ENCODE results near the gene RNASE7.
A peak's percentile ranks its signal among the peaks of the same experiment; 100 is the strongest.

The RNASE7 gene

DNA sequence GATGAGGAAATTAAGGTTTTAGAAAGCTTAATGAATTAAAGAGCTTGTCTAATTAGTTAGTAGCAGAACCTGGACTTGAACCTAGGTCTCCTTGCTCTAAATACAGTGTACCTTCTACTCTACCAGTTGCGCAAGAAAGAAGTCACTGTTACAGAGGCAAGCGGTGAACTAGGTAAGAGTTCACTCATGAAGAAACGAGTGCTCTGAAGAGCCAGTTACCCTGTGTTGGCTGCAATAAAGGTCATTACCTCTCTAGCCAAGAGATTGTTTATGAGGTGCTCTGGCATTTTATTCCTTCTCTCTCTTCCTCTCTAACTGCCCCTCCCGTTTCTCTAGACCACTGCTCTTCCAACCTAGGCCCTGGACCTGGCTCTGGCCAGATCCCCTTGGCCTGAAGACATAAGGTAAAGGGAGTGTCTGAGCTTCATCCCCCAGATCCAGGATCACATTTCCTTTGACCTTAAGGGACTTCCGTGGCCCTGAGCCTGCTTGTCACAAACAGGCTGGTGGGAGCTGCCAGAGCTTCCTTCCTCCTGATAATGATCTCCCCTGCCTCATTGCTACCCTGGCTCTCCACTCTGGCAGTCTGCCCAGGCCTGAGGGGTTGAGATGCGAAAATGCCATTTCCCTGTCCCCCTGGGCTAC is 1.9 kb downstream of the RNASE7 start:
- peak; percentile 27 to 34 for DNase-seq

DNA sequence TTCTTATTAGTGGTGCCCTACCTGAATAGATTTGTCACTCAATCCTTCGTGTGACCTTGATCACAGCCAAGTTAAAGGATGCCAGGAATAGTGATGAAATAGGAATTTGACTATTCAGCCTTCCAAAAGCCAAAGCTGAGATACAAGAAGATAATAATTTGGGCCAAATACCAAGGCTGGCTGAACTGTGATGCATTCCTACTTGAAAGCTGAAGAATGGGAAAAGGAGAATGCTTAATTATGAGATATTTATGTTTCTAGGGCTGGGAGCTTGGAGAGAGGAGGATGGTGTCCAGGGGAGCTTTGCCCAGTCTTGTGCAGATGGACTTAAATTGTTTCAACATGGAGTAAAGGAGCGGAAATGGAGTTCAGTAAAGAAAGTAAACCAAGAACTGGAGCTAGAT is 5.2 kb downstream of the RNASE7 start:
- DNase-seq: no peak

DNA sequence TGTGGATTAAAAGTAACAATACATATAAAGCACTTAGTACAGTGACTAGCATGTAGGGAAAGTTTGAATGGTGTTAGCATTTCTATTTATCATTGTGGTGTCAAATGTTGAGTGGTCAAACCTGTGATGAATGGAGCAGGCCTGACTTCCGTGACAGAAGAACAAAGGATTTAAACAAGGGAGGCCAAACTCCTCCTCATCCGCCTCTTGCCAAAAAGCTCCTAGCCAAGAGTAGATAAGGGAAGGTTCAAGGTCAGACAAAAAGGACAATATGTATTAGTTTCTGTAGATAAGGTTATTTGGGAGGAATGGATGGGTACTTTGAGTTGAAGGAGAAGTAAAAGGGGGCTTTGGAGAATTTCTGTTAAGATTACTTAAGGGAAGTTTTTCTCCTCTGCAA is 6.5 kb downstream of the RNASE7 start:
- DNase-seq: no peak

DNA sequence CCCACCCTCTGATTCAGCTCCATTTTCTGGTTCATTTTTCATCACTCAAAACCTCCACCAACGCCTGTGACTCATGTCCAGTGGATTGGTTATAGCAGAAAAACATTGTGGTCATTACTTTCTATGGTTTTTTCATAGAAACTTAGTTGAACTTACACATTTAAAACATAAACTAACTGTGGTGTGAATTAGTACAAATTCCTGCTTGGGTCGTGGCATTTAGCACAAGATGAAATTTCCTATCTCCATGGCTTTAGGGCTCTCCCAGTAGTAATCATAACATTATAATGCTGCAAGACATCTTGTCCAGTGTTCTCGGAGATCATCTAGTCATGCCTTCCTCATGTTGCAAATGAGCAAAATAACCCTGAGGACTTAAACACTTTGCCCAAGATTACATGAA is 7.1 kb downstream of the RNASE7 start:
- no peak for DNase-seq

DNA sequence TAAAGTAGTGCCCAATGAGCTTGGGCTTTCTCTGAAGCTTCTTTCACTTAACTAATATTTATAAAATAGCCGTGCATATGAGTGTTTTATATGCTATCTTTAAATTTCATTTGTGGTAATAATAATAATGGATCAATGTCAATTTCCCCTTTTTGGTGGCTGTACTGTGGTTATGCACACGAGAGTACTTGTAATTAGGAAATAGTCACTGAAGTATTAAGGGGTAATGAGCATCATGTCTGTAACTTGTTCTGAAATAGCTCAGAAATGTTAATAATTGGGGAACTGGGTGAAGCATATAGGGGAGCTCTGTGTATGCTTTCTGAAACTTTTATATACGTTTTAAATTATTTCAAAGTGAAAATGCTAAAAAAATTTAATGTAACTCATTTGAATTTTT is 8.4 kb downstream of the RNASE7 start:
- peak; percentile 59 to 62 for DNase-seq

DNA sequence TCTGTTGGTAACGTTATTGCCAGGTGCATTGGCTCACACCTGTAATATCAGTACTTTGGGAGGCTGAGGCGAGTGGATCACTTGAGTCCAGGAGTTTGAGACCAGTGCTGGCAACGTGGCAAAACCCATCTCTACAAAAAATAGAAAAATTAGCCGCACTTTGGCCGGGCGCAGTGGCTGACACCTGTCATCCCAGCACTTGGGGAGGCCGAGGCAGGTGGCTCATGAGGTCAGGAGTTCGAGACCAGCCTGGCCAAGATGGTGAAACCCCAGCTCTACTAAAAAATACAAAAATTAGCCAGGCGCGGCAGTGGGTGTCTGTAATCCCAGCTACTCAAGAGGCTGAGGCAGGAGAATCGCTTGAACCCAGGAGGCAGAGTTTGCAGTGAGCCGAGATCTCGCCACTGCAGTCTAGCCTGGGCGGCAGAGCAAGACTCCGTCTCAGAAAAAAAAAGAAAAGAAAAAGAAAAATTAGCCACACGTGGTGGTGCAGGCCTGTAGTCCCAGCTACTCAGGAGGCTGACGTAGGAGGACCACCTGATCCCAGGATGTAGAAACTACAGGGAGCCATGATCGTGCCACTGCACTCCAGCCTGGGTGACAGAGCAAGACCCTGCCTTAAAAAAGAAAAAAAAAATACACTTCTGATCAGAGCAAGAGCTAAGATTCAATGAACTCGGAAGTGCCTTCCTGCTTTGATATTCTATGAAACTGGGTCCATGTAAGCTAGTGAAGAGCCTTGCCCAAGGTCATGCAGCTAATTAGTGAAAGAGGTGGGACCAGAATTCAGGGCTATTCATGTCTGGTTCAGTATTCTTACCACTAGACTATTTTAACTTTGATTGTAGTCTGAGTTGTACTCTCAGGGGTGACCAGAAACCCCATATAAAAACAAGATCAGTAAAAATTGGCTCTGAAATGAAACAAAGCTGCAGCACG is 11.3 kb downstream of the RNASE7 start:
- DNase-seq: no peak

DNA sequence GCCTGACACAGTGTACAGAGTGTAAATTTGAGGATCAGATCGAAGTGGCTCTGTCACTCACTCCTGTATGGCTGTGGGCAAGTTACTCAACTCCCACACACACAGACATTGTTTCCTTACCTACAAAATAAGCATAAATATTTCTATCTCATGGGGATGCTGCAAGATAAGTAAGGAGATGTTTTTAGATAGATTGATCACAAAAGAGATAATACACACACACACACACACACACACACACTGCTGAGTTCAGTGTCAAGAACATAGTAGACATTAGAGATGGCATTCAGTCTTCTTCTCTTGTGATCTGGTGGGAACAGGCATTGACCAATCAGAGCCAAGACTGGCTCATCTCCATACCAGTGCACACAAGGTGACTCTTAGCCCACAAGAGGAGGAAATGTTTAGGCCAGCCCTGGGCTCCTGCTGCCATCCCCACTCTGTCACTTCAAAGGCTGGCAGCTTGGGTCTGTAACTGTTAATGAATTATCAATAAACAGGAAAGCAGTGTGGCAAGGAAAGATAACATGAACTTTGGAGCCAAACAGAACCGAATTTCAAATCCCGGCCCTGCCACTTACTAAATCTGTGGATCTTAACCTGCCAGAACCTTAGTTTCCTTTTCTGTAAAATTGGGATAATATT is 12.1 kb downstream of the RNASE7 start:
- no peak for DNase-seq

DNA sequence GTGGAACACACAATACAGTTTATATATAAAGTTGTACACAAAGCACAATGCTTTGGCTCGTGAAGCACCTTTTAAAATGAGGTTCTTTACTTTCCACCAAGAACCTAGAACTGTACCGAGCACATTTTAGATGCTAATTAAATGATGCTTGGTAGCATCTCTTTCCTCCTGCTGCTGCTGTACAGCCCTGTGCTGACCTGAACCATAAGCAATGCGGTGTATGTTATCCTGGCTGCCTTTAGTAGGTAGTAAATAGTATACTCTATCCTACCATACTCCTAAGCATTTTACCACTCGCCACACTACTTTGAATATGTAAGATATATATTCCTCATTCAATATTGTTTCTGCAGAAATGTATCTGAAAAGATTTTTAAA is 12.6 kb downstream of the RNASE7 start:
- DNase-seq: no peak

DNA sequence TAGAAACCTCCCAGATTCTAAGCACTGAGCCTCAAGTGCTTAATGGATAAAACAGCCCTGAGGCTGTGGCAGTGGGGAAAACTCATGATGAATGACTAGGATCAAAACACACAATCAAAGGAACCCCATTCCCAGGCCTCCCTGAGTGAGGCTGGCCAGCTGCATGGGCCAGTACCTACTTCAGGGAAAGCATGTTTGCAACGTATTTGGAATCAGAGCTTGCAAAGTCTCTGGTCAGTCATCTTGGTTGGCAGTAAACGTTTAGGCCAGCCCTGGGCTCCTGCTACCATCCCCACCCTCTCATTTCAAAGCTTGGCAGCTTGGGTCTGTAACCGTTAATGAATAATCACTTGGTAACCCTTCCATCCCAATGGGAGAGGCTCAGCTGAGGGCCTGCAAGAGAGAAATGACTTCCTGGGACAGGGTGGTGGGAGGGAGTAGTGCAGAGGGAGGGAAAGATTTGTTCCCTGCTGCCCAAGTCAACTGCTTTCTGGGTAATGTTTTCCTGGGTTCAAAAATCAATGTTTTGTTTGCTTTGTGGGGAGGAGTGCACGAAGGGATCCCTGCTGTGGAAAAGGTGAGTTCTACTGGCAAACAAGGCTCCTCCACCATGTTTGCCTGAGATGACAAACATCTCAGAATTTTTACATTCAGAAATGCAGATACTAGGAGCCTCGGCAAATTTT is 13.4 kb downstream of the RNASE7 start:
- no peak for DNase-seq

DNA sequence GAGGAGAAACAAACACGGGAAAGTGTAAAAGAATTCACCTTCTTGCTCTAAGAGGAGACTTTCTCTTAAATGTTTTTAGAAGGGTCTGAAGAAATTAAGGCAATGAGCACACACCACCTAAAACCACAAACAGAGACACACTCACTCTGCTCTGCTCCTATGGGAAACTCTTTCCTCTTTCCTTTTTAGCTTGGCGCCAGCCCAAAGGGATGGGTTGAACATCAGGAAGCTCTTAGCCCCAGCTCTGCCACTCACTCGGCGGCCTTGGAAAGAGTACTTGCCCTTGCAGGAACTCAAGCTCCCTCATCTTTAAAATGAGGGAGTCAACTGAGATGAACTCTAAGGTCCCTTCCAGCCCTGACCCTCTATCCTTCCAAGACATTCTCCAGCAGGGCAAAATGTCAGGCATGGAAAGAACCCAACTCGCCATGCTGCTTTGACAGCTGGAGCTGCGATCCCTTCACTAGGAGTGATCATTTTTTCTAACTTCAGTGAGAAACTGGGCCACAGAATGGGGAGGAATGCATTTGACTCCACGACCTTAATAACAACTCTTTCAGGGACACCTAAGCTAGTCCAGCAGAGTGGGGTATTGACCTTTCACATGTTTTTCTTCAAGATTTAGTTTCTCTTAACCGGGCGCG is 14.5 kb downstream of the RNASE7 start:
- no peak for DNase-seq

DNA sequence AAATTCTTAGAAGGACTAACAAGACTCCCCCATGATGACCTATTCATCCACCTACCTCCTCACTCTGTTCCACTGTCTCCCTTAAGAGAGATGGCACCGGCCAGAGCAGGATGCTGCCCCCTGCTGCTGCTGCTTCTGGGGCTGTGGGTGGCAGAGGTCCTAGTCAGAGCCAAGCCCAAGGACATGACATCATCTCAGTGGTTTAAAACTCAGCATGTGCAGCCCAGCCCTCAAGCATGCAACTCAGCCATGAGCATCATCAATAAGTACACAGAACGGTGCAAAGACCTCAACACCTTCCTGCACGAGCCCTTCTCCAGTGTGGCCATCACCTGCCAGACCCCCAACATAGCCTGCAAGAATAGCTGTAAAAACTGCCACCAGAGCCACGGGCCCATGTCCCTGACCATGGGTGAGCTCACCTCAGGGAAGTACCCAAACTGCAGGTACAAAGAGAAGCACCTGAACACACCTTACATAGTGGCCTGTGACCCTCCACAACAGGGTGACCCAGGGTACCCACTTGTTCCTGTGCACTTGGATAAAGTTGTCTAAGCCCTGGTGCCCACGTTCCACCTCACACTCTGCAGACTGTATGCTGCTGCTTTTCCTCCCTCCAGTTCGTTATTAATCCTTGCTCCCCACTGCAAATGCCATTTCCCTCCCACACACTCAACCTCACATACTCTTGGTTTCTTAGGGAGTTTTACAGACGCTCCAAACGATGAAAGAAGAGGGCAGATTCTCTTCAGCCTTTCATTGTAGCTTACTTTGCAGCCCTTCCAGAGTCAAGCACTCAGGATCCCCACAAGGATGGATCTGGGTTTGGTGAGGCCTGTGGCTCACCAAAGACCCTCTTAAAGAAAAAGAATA is 15.9 kb downstream of the RNASE7 start, which contains the start of gene RNASE8:
TSS of gene RNASE8 (plus strand) at position 20 of the 873 bp plus-strand sequence. CDS start at position 91, 71 bp downstream.
- DNase-seq: peak; percentile 25 to 26

DNA sequence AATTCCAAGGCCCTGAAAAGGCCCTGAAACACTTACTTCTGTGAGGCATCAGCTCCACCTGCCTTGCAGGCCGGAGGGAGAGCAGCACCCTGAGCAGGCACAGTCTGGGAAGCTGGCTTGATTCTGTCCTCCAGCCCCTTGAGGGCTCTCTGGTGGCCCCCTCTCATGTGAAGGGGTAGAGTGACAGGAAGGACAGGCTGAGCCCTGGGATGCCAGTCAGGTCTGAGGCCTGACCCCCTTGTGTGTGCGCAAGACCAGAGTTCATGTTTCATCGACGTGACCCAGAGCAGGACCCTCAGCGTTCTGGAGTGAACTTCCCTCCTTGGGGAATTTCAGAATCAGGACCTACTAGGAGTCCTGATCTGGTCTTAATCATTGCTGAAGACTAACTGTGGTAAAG is 16.7 kb downstream of the RNASE7 start:
- no peak for DNase-seq

DNA sequence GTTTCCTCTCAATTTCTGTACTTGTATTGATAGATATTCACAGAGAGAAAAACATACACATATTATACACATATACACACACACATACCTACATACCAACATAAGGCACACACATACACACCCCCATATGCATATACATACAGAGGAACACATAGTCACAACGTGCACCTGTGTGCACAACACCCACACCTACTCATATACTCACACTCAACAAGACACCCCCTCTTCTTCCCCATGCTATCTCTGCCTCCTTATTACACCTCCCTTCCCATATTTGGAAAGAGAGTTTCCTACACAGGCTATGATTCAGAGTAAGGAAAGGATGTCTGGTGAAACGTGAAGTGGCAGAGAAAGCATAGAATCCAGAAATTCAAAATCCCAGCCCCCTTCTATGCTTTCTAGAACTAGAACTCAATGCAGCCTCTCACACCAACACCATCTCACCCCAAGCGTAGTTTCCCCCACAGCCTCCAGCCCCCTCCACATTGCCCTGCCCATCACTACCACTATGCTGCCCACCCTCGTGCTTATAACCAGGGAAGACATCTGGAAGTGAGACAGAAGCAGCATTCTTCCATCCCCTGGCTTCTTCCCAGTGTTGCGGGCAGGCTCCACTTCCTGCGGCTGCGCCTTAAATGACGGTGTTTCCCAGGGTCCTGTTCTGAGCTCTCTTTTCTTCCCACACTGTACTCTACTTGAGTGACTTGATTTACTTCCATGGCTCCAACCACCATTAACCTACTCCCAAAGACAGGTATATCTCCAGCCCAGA is 17.9 kb downstream of the RNASE7 start:
- DNase-seq: no peak

DNA sequence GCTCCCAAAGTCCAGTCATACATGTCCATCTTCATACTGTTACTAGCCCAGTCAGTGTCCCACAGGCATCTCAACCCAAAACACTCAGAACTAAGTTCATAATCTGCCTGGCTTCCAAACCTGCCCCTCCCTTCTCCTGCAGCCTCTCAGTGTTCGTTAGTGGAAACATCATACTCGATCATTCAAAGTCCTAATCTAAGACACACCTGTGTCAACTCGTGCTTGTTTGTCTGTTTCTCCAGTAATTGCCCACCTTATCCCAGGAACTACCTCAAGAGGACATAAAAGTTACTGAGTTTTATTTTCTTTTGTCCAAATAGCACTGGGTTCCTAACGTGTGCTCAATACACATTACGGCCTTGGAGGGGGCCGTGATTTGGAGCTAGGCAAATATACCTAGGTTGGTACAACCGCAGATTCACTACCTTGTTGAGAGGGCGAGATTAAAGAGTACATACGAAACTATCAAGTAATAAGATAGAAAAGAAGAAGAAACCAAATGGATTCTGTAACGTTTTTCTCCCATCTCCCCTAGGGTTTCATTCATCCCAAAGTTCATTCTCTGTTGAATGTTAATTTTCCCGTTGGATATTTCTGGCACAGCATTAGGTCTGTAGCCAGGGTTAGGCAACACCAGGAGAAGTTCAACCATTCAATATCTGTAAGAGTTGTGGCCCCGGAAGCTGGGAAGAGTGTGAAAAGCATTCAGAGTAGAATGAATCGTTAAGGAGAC is 18.6 kb downstream of the RNASE7 start:
- no peak for DNase-seq

DNA sequence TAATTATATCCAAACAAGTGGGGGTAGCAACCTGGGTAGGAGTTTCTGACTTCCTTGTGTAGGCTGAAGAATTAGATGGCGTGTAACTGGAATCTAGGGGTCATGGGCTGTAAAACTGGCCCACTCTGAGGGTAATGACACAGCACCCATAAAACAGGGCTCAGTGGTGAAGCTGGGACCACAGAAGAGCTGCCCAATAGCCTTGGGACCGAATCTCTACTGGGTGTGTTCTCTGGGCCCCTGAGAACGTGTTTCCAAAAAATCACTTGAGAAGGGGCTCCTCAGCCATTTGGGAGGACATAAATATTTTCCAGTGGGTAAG is 19.1 kb downstream of the RNASE7 start:
- no peak for DNase-seq

DNA sequence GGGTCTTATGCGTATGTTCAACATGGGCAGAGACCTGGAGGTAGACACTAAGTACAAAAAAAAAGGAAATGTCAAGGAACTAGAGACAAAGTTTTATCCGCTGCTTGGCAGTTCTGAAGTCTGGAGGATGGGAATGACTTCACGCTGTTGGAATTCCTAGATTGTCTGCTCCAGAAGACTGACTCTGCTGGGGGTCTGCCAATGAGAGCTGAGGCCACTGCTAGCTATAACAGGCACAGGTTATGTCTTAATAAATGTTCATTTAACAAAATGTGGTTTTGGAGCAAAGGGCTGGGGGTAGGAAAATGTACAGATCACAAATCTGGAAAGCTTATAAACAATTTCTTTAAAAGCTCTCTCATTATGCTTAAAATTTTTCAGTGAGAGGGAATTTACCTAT is 21.3 kb downstream of the RNASE7 start:
- no peak for DNase-seq

DNA sequence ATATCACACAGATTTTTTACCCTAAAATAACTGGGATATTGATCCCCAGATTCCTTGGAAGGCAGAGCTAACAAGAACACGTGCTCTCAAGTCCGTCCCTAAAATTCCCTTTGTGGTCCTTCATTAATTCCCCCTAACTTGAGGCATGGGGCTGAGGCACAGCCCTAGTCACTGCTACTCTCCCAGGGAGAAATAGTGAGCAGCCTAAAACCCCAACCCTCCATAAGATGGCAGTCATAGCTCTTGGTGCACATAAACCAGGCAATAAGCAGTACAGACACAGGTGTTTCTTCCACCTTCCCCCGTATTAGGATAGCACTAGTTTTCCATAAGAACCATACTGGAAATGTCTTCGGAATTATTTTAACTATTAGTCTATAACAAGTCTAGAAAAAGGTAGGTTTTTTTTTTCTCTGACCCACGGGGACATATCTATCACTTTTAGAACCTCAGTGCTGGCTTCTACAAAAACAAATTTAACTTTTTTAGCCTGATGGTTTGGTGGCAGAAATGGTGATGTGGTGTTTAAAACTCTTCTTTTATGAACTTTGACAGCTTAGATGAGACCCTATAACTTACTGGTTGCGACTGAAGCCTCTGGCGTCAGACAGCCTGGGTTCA is 24.8 kb downstream of the RNASE7 start:
- peak; percentile 3 to 13 for DNase-seq

DNA sequence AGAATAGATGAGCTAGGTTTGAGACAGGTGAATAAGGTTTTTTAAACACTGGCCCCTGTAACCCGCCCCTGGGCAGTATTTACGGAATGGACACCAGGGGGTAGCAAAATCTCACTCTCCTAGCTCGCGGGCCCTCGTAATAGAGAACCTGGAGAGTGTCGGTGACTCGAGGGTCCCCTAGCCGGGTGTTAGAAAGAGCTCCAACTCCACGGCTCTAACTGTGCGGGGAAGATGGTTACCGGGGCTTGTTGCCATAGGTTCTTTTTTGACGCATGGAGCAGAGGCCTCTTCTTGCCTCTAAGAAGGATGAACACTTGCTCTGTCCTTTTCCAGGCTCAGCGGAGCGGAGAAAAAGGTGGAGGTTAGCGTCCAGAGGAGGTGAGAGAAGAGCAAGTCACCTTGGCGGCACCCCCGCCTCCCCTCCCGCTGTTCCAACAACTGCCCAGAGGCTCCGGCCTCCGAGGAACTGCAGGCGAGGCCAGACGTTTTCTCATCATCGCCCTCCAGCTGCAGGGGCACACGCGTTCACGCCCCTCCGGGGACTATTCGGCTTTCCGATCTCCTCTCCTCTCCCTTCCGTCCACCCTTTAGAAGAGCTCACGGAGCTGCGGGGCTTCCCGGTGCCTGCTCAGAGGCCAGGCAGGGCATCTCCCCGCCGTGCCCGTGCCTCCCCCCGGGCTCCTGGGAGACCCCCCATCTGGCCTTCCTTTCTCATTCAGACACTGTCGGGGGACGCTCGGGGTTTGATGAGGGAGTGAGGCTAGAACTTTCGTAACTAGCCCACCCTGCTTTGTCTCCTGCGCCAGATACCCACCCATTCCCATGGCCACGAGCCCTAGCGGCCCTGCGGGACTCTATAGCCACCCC is 26.6 kb downstream of the RNASE7 start:
- peak; percentile 47 to 75 for DNase-seq

Data from AML-193 (cell line).